Adrenal gland (tissue), 12 donors: Measurements from ENCODE around the gene OR2B6. TPM values are rescaled to one million over a fixed set of nuclear protein-coding genes. Genes with fewer than 3 reads are reported as not detected.

ENCODE experiments used
- DNase-seq, 7 donors: peaks; one replicate each; pipeline ENCODE4 v3.0.0-alpha.2; 2019 to 2020
- H3K27ac ChIP-seq, 5 donors: fragments of 200-600 bp; sonication (generic) in 4 of 5; 1 replicate in 3 of 5; 2 replicates in 2 of 5; pipeline versions ENCODE4 v1.5.1 to v1.8.0; 2016 to 2020; ENCODE audit warnings: mild to moderate bottlenecking in 1 of 5
- H3K27me3 ChIP-seq: fragments of 200-600 bp; 2 replicates; pipeline ENCODE4 v1.8.0; 2021
- H3K36me3 ChIP-seq, 2 donors: fragments of 200-600 bp; replicated peaks in 1 of 2; 1 replicate in 1 of 2; 2 replicates in 1 of 2; pipeline versions ENCODE4 v1.5.1 to v1.8.0; 2018 to 2022
- H3K4me1 ChIP-seq, 2 donors: fragments of 200-600 bp; replicated peaks in 1 of 2; 1 replicate in 1 of 2; 2 replicates in 1 of 2; pipeline versions ENCODE4 v1.5.1 to v1.8.0; 2018 to 2021
- H3K4me3 ChIP-seq, 4 donors: fragments of 200-600 bp; sonication (generic) in 3 of 4; one replicate each; pipeline ENCODE4 v1.5.1; 2016 to 2018
- H3K9me3 ChIP-seq, 3 donors: fragments of 200-600 bp; sonication (generic) in 1 of 3; replicated peaks in 1 of 3; 1 replicate in 2 of 3; 2 replicates in 1 of 3; pipeline versions ENCODE4 v1.5.1 to v1.8.0; 2016 to 2021
- POLR2A ChIP-seq, 2 donors: fragments of 450-650 bp; IDR thresholded peaks; one replicate each; pipeline ENCODE4 v1.6.1; 2017; ENCODE audit warnings: antibody characterized with exemption in 2 of 2, mild to moderate bottlenecking in 2 of 2, moderate library complexity in 1 of 2
- WGBS, 4 donors: extraction: QIAGEN DNeasy Blood & Tissue Kit in 2 of 4; methylation state at CpG; one replicate each; pipeline versions ENCODE4 v1.1.5 to v1.1.7; 2013 to 2017; 5-methylcytosine and 5-hydroxymethylcytosine counted together
- intact Hi-C, 2 donors: fragments of 100-400 bp; cut with DNase I; formaldehyde crosslinking; loops; one replicate each; pipeline versions ENCODE4 v1.14.1 to v1.15.0; 2022 to 2023
- polyA plus RNA-seq, 3 donors: library from polyadenylated mRNA; stranded (reverse); fragments of 200-250 nt in 2 of 3; fragments of 350-450 nt in 1 of 3; fragmentation: Illumina TruSeq in 1 of 3; extraction: RNeasy Lipid Tissue Mini Kit (QIAGEN cat#74804) in 1 of 3; gene quantifications; one replicate each; pipeline ENCODE4 v1.2.3, GENCODE V29; 2013 to 2014
- total RNA-seq, 9 donors: library from RNA; depleted of rRNA in 4 of 9; stranded (reverse); fragments of >200 nt in 4 of 9; fragments of 120-200 nt in 1 of 9; fragmentation: NEBNext Ultra II Directional in 1 of 9; extraction: Animal tissue kit (Norgen Biotek cat#: 25700) in 1 of 9; gene quantifications; one replicate each; pipeline versions ENCODE4 v1.1.0 to v1.2.4, GENCODE V29; 2013 to 2023
- TF ChIP-seq, protein P1 (sequence below), 6 experiments: fragments of 450-650 bp in 4 of 6; fragments of 200-600 bp in 2 of 6; sonication (generic) in 1 of 6; IDR thresholded peaks; 1 replicate in 5 of 6; 2 replicates in 1 of 6; pipeline versions ENCODE4 v1.5.1 to v1.8.0; 2016 to 2021; ENCODE audit warnings: antibody characterized with exemption in 6 of 6, mild to moderate bottlenecking in 2 of 6, moderate library complexity in 1 of 6
- donor health status: healthy with polysubstance abuse.
- donor health status: Bipolar disorder and iron deficiency.
- donor health status: DM: yes; HTN: yes; CAD: no.
- donor health status: DM: no; HTN: no; CAD: no.
- donor health status: DM: no; HTN: no; CAD: no.
- donor health status: DM: yes; HTN: yes; CAD: no.

The OR2B6 gene
- total and polyA plus RNA-seq, 12 donors: 0.22 TPM; not detected in 11

DNA sequence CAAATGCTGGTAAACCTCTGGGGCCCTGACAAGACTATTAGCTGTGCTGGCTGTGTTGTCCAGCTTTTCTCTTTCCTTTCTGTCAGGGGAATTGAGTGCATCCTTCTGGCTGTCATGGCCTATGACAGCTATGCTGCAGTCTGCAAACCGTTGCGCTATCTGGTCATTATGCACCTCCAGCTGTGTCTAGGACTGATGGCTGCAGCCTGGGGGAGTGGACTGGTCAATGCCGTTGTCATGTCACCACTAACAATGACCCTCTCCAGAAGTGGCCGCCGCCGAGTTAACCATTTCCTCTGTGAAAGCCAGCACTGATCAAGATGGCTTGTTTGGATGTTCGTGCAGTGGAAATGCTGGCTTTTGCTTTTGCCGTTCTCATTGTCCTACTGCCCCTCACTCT, 20.3 kb downstream of the OR2B6 start:
- H3K27ac ChIP-seq: no peak overlapping the region
- H3K4me3 ChIP-seq: no peak overlapping the region
- no peak for DNase-seq
- TF ChIP-seq POLR2A (IDR thresholded peaks at IDR 0.05): no peak
- TF ChIP-seq, protein P1, sequence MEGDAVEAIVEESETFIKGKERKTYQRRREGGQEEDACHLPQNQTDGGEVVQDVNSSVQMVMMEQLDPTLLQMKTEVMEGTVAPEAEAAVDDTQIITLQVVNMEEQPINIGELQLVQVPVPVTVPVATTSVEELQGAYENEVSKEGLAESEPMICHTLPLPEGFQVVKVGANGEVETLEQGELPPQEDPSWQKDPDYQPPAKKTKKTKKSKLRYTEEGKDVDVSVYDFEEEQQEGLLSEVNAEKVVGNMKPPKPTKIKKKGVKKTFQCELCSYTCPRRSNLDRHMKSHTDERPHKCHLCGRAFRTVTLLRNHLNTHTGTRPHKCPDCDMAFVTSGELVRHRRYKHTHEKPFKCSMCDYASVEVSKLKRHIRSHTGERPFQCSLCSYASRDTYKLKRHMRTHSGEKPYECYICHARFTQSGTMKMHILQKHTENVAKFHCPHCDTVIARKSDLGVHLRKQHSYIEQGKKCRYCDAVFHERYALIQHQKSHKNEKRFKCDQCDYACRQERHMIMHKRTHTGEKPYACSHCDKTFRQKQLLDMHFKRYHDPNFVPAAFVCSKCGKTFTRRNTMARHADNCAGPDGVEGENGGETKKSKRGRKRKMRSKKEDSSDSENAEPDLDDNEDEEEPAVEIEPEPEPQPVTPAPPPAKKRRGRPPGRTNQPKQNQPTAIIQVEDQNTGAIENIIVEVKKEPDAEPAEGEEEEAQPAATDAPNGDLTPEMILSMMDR (IDR thresholded peaks at IDR 0.05): no peak
- no peaks in the 10 kb centered on the region for H3K36me3 ChIP-seq
- WGBS, 4 donors: 60 to 67% (median 65%) methylated on average over 7 to 8 of the region's 8 CpGs
- H3K9me3 ChIP-seq: no peaks in the 10 kb centered on the region
- intact Hi-C loops: no loop called here
- H3K4me1 ChIP-seq: no peaks in the 10 kb centered on the region
- peaks cover 6% of the 10 kb centered on the region for H3K27me3 ChIP-seq

DNA sequence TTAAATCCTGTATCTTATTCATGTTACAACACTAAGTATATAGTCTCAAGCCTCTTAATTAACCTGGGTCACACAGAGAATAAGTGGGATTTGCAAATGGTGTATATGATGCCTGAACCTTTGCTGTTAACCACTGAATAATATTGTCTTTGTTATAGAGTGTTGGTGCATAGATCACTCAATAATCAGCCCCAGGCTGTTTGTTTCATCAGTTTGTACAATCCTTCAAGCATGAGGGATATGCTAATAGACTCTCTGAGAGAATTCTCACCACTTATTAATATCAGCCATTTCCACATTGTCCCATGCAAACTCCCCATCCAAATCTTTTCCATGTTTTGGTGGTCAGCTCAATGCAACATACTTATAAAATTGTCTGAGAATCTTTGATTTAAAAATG, 21.7 kb downstream of the OR2B6 start:
- no peaks in the 10 kb centered on the region for H3K36me3 ChIP-seq
- H3K27me3 ChIP-seq: peaks cover 6% of the 10 kb centered on the region
- no peaks in the 10 kb centered on the region for H3K4me1 ChIP-seq
- H3K27ac ChIP-seq: no peak overlapping the region
- no peaks in the 10 kb centered on the region for H3K9me3 ChIP-seq
- TF ChIP-seq, protein P1 (IDR thresholded peaks at IDR 0.05): no peak
- TF ChIP-seq POLR2A (IDR thresholded peaks at IDR 0.05): no peak
- intact Hi-C loops: no loop called here
- no peak overlapping the region for H3K4me3 ChIP-seq
- DNase-seq: no peak

DNA sequence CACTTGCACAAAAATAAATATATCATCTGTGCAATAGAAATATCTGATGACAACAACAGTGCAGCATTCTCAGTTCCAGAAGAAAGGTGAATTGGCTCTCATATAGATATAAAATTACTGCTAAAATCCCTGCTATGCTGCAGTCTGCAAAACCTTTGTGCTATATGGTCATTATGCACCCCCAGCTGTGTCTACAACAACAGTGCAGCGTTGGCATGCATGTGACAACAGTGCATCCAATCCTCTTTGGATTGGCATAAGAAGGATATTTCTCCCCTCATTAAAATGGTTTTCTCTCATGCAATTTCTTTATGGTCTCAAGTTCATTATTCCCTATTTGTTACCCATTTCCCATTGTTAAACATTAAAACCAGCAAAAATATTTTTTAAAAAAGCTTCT, 23.1 kb downstream of the OR2B6 start:
- TF ChIP-seq, protein P1 (IDR thresholded peaks at IDR 0.05): no peak
- no peak for TF ChIP-seq POLR2A (IDR thresholded peaks at IDR 0.05)
- no peaks in the 10 kb centered on the region for H3K4me1 ChIP-seq
- no peak overlapping the region for H3K4me3 ChIP-seq
- H3K27me3 ChIP-seq: peaks cover 6% of the 10 kb centered on the region
- H3K36me3 ChIP-seq: no peaks in the 10 kb centered on the region
- intact Hi-C loops: no loop called here
- WGBS, 4 donors: 39 to 58% (median 49%) methylated on average over 1 of the region's 1 CpG
- no peak overlapping the region for H3K27ac ChIP-seq
- no peak for DNase-seq
- H3K9me3 ChIP-seq: no peaks in the 10 kb centered on the region

DNA sequence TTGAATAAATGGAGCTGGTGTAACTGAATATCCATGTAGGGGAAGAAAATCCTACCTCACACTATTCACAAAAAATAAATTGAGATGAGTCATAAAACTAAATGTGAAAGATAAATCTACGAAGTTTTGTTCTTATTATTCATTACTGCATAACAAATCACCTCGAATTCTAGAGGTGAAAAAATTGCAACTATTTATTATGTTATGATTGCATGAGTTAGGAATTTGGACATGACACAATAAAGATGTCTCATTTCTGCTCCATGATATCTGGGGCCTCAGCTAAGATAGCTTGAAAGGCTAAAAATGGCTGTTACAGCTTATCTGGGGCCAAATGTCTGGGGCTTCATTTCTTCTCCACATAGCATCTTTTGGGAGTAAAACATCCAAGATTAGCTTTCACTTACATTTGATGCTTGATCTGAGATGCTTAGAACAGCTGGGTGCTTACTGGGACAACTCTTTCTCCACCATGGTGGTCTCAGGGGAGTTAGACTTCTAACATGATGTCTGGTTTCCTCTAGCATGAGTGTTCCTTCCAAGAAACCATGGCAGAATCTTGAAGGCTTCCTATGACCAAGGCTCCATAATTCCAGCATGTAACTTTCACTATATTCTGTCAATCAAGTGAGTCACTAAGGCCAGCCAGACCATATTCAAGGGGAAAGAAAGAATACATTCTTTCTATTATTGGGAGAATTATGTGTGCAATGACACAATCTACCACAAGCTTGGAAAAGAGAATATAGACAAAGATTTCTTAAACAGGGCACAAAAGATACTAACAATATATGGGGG, 30.1 kb downstream of the OR2B6 start:
- H3K27ac ChIP-seq: no peak overlapping the region
- no peaks in the 10 kb centered on the region for H3K9me3 ChIP-seq
- DNase-seq: no peak
- H3K4me1 ChIP-seq: no peaks in the 10 kb centered on the region
- 39 to 51% (median 42%) methylated on average over 2 of the region's 2 CpGs for WGBS, 4 donors
- H3K4me3 ChIP-seq: no peak overlapping the region
- intact Hi-C loops: no loop called here
- peaks cover 4% of the 10 kb centered on the region for H3K27me3 ChIP-seq
- TF ChIP-seq POLR2A (IDR thresholded peaks at IDR 0.05): no peak
- TF ChIP-seq, protein P1 (IDR thresholded peaks at IDR 0.05): no peak
- no peaks in the 10 kb centered on the region for H3K36me3 ChIP-seq
